Measurements from ENCODE around the gene GLT6D1. TPM values are rescaled to one million over a fixed set of nuclear protein-coding genes. Genes with fewer than 3 reads are reported as not detected.

Gene GLT6D1
- total RNA-seq, 1 donor from 2014 or later = not detected

DNA sequence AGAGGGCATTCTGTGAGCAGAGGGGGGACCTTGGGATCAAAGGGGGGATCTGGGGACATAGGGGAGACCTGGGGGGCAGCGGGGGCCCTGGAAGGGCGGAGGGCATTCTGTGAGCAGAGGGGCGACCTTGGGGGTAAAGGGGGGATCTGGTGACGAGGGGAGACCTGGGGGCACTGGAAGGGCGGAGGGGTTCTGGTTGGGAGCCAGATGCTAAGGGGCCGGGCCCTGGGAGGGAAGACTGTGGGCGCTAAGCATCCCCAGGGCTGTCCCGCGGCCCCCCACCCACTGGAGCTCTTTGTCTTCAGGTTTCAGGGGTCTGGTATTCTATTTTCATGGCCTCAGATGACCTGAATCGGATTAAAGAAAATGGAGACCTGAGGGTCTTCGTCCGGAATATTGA, 24.5 kb upstream of the GLT6D1 start:
- Histone ChIP-seq H3K27me3 (ENCODE audit: control insufficient read depth, insufficient read depth, low read length) (peaks cover 2% of the 10 kb centered on the region), H3K4me3 (ENCODE audit: low read depth, low read length) (no peak overlapping the region), H3K36me3 (ENCODE audit: control insufficient read depth, insufficient read depth, low read length) (no peaks in the 10 kb centered on the region)
- TF ChIP-seq, protein P1, sequence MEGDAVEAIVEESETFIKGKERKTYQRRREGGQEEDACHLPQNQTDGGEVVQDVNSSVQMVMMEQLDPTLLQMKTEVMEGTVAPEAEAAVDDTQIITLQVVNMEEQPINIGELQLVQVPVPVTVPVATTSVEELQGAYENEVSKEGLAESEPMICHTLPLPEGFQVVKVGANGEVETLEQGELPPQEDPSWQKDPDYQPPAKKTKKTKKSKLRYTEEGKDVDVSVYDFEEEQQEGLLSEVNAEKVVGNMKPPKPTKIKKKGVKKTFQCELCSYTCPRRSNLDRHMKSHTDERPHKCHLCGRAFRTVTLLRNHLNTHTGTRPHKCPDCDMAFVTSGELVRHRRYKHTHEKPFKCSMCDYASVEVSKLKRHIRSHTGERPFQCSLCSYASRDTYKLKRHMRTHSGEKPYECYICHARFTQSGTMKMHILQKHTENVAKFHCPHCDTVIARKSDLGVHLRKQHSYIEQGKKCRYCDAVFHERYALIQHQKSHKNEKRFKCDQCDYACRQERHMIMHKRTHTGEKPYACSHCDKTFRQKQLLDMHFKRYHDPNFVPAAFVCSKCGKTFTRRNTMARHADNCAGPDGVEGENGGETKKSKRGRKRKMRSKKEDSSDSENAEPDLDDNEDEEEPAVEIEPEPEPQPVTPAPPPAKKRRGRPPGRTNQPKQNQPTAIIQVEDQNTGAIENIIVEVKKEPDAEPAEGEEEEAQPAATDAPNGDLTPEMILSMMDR (IDR thresholded peaks at IDR 0.05; ENCODE audit: insufficient read depth, low read length, poor library complexity, severe bottlenecking) = no peak
- DNase-seq (ENCODE audit: low read depth) = no peak

DNA sequence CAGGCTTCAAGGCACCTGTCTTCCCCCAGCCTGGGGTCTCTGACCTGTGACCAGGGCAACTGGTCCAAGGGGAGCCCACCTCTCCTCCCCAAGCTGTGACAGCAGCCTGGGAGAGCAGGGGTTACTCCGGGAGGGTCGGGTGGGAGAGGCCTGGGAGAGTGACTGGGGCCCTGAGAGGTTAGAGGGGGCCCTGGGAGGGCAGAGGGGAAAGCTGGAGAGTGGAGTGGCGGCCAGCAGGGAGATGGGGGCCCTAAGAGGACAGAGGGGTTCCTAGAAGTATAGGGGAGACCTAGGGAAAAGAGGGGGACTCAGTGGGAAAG, 24.1 kb upstream of the GLT6D1 start:
- H3K4me3 ChIP-seq (ENCODE audit: low read depth, low read length) = no peak overlapping the region
- H3K36me3 ChIP-seq (ENCODE audit: control insufficient read depth, insufficient read depth, low read length) = no peaks in the 10 kb centered on the region
- no peak for DNase-seq (ENCODE audit: low read depth)
- TF ChIP-seq, protein P1 (IDR thresholded peaks at IDR 0.05; ENCODE audit: insufficient read depth, low read length, poor library complexity, severe bottlenecking) = no peak
- H3K27me3 ChIP-seq (ENCODE audit: control insufficient read depth, insufficient read depth, low read length) = peaks cover 2% of the 10 kb centered on the region

DNA sequence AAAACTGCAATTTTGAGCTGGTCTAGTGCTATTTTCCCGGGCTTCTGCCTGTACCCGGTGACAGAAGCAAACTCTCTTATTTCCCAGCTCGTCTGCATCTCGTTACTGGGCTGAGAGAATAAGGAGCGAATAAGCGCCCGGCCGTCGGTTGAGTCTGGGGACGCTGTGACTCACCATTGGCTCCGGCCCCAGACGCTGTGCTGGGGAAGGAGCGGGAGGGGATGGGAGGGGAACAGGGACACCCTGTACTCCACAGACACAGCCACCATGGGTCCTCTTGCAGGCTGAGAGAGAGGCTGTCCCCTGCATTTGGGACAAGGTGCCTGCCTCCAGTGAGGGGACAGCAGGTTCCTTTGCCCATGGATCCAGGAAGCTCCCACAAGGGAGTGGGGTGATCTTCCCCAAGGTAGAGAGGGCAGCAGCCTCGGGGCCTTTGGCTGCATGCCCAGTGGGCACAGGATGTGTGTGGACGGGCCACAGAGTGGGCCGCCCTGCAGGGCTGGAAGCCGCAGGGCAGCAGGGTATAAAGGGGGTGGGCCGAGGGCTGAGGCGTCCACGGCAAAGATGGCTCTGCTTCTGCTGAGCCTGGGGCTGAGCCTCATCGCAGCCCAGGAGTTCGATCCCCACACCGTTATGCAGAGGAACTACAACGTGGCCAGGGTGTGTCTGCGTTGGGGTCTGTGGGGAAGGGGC, 23.6 kb upstream of the GLT6D1 start, which contains the start of gene LCN9:
LCN9 (plus strand) TSS at position 552 of the 693 bp plus-strand sequence; CDS start at position 565, 13 bp downstream.
- TF ChIP-seq, protein P1 (IDR thresholded peaks at IDR 0.05; ENCODE audit: insufficient read depth, low read length, poor library complexity, severe bottlenecking) = no peak

DNA sequence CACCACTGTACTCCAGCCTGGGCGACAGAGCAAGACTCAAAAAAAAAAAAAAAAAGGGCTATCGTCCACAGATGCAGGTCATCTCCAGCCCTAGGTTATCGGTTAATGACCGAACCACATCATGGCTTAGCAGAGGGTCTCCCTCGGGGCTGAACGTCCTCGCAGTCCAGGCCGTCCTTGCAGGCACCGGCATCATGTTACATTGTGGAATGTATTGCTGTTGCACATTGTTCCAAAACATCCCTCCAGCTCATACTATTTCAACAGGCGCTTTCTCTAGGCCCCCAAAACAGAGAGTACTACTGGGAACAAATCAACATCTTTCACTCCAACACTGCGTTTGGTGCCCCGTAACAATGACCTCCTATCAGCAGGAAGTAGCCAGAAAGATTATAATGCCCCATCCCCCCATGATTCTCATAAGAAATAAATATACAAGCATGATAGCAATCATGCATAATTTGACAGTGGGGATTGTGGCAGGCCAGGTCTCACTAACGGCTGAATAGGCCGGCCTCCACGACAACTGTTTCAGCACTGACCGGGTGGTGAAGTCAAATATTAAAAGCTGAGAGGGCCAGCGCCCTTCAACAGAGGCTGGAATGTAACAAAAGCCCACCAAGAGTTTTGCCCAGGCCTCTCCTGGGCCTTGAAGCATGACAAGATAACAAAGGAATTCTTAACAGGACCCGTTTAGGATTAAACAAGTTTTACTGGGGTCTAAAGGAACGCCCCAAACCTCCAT, 22.6 kb upstream of the GLT6D1 start:
- Histone ChIP-seq H3K27me3 (ENCODE audit: control insufficient read depth, insufficient read depth, low read length) (no peaks in the 10 kb centered on the region), H3K4me3 (ENCODE audit: low read depth, low read length) (no peak overlapping the region), H3K36me3 (ENCODE audit: control insufficient read depth, insufficient read depth, low read length) (no peaks in the 10 kb centered on the region)
- TF ChIP-seq, protein P1 (IDR thresholded peaks at IDR 0.05; ENCODE audit: insufficient read depth, low read length, poor library complexity, severe bottlenecking) = no peak
- no peak for DNase-seq (ENCODE audit: low read depth)

More for the DNA sequence above, 23.6 kb upstream of the GLT6D1 start, which contains the start of gene LCN9:
- H3K36me3 ChIP-seq (ENCODE audit: control insufficient read depth, insufficient read depth, low read length) = no peaks in the 10 kb centered on the region
- H3K27me3 ChIP-seq (ENCODE audit: control insufficient read depth, insufficient read depth, low read length) = peaks cover 2% of the 10 kb centered on the region
- no peak for DNase-seq (ENCODE audit: low read depth)
- no peak within 1 kb of the TSS for H3K4me3 ChIP-seq (ENCODE audit: low read depth, low read length)

DNA sequence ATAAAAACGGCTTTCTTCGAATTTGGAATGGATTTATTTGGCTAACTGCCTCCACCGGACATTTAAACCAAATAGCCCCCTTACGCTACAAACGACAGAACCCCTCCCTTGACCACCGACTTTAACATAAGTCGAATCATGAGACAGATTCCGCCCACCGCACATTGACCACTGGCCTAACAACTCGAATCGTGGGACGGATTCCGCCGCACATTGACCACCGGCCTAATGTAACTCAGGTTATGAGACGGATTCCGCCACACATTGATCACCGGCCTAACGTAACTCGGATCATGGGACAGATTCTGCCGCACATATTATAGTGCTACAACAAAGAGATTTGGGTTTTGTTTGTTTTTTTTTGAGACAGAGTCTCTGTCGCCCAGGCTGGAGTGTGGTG, 21.1 kb upstream of the GLT6D1 start:
- Histone ChIP-seq H3K27me3 (ENCODE audit: control insufficient read depth, insufficient read depth, low read length) (peaks cover under 1% of the 10 kb centered on the region), H3K36me3 (ENCODE audit: control insufficient read depth, insufficient read depth, low read length) (no peaks in the 10 kb centered on the region), H3K4me3 (ENCODE audit: low read depth, low read length) (no peak overlapping the region)
- DNase-seq (ENCODE audit: low read depth) = no peak
- TF ChIP-seq, protein P1 (IDR thresholded peaks at IDR 0.05; ENCODE audit: insufficient read depth, low read length, poor library complexity, severe bottlenecking) = no peak

All from kidney epithelial cell (primary cell).